ENCODE results near the gene HAPLN3. TPM values are rescaled to one million over a fixed set of nuclear protein-coding genes. Genes with fewer than 3 reads are reported as not detected.

HAPLN3 gene
- total and polyA plus RNA-seq, 10 of the 15 experiments (the other 5 are each of a cell fraction or from before 2014, with no cell fraction given), result 0.20 to 5.0 (median 1.4) TPM; not detected in 1

DNA sequence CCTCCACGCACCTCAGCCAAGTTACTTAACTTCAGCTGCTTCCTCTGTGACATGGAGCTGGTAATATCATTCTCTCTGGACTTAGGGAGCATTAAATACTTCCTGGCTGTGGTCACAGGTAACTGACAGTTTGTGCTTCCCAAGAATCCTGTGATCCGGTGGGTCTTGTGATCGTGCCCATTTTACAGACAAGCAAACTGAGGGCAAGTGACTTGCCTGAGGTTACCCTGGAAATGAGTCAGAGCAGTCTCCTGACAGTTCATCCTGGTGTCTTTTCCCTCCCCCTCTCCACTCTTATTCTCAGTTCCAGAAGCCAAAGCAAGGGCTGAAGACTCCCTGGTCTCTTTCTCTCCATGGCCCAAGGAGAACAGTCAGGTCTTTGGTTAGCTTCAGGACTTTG lies 56.2 kb downstream of the HAPLN3 start (continued):
- TF ChIP-seq, protein P1, sequence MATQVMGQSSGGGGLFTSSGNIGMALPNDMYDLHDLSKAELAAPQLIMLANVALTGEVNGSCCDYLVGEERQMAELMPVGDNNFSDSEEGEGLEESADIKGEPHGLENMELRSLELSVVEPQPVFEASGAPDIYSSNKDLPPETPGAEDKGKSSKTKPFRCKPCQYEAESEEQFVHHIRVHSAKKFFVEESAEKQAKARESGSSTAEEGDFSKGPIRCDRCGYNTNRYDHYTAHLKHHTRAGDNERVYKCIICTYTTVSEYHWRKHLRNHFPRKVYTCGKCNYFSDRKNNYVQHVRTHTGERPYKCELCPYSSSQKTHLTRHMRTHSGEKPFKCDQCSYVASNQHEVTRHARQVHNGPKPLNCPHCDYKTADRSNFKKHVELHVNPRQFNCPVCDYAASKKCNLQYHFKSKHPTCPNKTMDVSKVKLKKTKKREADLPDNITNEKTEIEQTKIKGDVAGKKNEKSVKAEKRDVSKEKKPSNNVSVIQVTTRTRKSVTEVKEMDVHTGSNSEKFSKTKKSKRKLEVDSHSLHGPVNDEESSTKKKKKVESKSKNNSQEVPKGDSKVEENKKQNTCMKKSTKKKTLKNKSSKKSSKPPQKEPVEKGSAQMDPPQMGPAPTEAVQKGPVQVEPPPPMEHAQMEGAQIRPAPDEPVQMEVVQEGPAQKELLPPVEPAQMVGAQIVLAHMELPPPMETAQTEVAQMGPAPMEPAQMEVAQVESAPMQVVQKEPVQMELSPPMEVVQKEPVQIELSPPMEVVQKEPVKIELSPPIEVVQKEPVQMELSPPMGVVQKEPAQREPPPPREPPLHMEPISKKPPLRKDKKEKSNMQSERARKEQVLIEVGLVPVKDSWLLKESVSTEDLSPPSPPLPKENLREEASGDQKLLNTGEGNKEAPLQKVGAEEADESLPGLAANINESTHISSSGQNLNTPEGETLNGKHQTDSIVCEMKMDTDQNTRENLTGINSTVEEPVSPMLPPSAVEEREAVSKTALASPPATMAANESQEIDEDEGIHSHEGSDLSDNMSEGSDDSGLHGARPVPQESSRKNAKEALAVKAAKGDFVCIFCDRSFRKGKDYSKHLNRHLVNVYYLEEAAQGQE (IDR thresholded peaks at IDR 0.05; ENCODE audit: low read depth, low read length), result no peak
- TF ChIP-seq CBFB (IDR thresholded peaks at IDR 0.05; ENCODE audit: low read depth) (no peak), BRCA1 (IDR thresholded peaks at IDR 0.05; ENCODE audit: low read depth, low read length) (no peak), CREB1 (IDR thresholded peaks at IDR 0.05; ENCODE audit: low read depth) (no peak), ZNF384 (IDR thresholded peaks at IDR 0.05; ENCODE audit: borderline replicate concordance, low read depth, low read length) (no peak), FOXM1 (IDR thresholded peaks at IDR 0.05; ENCODE audit: low read depth, low read length) (no peak), MYC (IDR thresholded peaks at IDR 0.05; ENCODE audit: insufficient read depth, insufficient read length, insufficient replicate concordance, low read length, severe bottlenecking) (no peak)

GRCh38 chr15:88838667-88839066 lies 56.7 kb downstream of the HAPLN3 start:
- POLR2A ChIA-PET, result no interaction called here
- in situ Hi-C loops (cut with MboI), result no loop called here

More at GRCh38 chr15:88838667-88839066, 56.7 kb downstream of the HAPLN3 start:
- DNase-seq (ENCODE audit: low read depth, low spot score) (no peak), ATAC-seq (no peak), FAIRE-seq (no peak)
- intact Hi-C loops (cut with micrococcal nuclease; ENCODE audit: unreplicated experiment), result no loop called here
- H2AFZ ChIP-seq (ENCODE audit: control insufficient read depth, low read depth, low read length), result no peak overlapping the region
- H3K4me2 ChIP-seq (ENCODE audit: control insufficient read depth, insufficient read depth), result no peak overlapping the region
- H3K4me1 ChIP-seq (ENCODE audit: control insufficient read depth, insufficient read depth, low read length), result no peaks in the 10 kb centered on the region
- RAD21 ChIA-PET (ENCODE audit: unreplicated experiment), result no interaction called here
- TF ChIP-seq HCFC1 (IDR thresholded peaks at IDR 0.05; ENCODE audit: low read length) (no peak), TBL1XR1 (IDR thresholded peaks at IDR 0.05; ENCODE audit: low read depth, low read length) (no peak), SMARCA5 (IDR thresholded peaks at IDR 0.05) (no peak), SRF (IDR thresholded peaks at IDR 0.05; ENCODE audit: low read depth in 2 of 2, low read length in 2 of 2) (no peak), SP1 (IDR thresholded peaks at IDR 0.05; ENCODE audit: low read depth, low read length) (no peak), PML (IDR thresholded peaks at IDR 0.05; ENCODE audit: low read length) (no peak)
- TF ChIP-seq, protein P2, sequence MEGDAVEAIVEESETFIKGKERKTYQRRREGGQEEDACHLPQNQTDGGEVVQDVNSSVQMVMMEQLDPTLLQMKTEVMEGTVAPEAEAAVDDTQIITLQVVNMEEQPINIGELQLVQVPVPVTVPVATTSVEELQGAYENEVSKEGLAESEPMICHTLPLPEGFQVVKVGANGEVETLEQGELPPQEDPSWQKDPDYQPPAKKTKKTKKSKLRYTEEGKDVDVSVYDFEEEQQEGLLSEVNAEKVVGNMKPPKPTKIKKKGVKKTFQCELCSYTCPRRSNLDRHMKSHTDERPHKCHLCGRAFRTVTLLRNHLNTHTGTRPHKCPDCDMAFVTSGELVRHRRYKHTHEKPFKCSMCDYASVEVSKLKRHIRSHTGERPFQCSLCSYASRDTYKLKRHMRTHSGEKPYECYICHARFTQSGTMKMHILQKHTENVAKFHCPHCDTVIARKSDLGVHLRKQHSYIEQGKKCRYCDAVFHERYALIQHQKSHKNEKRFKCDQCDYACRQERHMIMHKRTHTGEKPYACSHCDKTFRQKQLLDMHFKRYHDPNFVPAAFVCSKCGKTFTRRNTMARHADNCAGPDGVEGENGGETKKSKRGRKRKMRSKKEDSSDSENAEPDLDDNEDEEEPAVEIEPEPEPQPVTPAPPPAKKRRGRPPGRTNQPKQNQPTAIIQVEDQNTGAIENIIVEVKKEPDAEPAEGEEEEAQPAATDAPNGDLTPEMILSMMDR (IDR thresholded peaks at IDR 0.05 in 2 of 3, conservative IDR thresholded peaks at IDR 0.05 in 1 of 3; ENCODE audit: control insufficient read depth in 2 of 3, extremely low read depth in 1 of 3, insufficient read depth in 1 of 3, low read depth in 3 of 3, low read length in 3 of 3), result no peak
- H3K27me3 ChIP-seq (replicated peaks in 1 of 2; ENCODE audit: control insufficient read depth in 2 of 2, insufficient read depth in 2 of 2, low read length in 1 of 2), result no peaks in the 10 kb centered on the region; a peak in 1 of 4 replicates
- SMC1A ChIA-PET (ENCODE audit: uncharacterized antibody, unreplicated experiment), result no interaction called here
- no peaks in the 10 kb centered on the region for H4K20me1 ChIP-seq (ENCODE audit: control insufficient read depth, insufficient read depth)
- no peak overlapping the region for H3K9ac ChIP-seq (ENCODE audit: control insufficient read depth, insufficient read depth, low read length)
- H3K9me3 ChIP-seq (replicated peaks; ENCODE audit: control insufficient read depth, insufficient read depth, low read length), result no peaks in the 10 kb centered on the region
- H3K36me3 ChIP-seq (ENCODE audit: control insufficient read depth in 2 of 2, insufficient read depth in 2 of 2, low read length in 1 of 2), result no peaks in the 10 kb centered on the region
- CTCF ChIA-PET, result no interaction called here
- WGBS (ENCODE audit: insufficient coverage, insufficient replicate concordance, low lambda C conversion rate, missing lambda C conversion rate), result 59% methylated on average over 18 of the region's 18 CpGs
- H3K4me3 ChIP-seq, result no peak overlapping the region
- BruUV-seq (replicated peaks), result no TSS peak
- no peak overlapping the region for H3K27ac ChIP-seq (ENCODE audit: control insufficient read depth, insufficient read depth)
- H3K79me2 ChIP-seq (ENCODE audit: control insufficient read depth, insufficient read depth, low read length), result no peaks in the 10 kb centered on the region
